HG03159 (cell line): ENCODE measurements around the gene MAD1L1.

Source experiments
- ATAC-seq: cut with Tn5 transposase; IDR thresholded peaks from one replicate; pipeline ENCODE4 v1.9.1; 2021; ENCODE audit warnings: mild to moderate bottlenecking, moderate library complexity; ENCODE audit not compliant: unreplicated experiment

Gene MAD1L1

DNA sequence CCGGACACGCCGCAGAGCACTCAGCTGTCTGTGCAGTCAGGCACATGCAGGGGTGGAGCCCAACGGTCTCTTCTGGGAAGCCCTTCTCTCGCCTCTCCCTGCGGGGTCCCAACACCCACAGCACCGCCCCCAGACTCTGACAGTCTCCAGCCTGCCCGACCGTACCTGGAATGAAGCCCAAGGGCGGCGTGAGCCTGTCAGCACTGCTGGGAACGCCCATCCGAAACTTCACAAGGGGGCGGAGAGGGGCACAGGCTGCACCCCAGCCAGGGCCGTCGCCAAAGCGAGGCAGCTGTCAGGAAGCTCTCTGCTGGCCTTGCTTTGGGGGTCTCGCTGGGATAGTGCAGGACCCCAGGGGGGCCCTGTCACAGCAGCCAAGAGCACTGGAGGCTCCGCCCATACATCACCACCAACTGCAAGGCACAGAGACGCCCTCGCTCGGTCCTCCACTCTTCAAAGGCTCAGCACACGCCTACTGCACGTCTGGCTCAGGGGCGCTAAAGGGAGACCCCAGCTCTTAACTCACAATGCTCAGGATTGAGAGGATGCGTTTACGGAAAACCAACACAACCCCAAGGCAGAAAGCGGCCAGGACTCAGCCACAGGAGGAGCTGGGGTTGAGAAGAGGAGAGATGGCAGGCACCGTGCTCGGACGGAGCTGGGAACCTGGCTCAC, 30.9 kb downstream of the MAD1L1 start:
- ATAC-seq: no peak

- no peak for ATAC-seq
These were observed 31.6 kb downstream of the MAD1L1 start for GRCh38 chr7:2201128-2201527.

DNA sequence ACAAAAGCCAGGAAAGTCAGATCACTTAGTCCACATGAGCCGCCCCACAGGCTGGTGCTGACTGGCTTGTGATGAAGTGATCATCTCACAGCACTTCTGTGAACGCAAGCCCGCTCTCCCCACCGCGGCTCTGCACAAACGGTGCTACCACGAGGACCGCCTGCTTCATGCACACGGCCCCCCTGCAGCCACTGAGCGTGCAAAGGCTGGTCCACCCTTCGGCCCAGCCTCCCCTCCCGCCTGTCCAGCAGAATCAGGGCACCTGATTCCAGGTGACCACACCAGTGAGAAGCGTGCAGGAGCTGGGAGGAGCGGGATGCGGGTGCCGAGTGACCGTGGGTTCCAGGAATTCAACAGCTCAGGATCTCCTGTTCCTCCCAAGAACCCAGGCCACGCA, 32.2 kb downstream of the MAD1L1 start:
- no peak for ATAC-seq

DNA sequence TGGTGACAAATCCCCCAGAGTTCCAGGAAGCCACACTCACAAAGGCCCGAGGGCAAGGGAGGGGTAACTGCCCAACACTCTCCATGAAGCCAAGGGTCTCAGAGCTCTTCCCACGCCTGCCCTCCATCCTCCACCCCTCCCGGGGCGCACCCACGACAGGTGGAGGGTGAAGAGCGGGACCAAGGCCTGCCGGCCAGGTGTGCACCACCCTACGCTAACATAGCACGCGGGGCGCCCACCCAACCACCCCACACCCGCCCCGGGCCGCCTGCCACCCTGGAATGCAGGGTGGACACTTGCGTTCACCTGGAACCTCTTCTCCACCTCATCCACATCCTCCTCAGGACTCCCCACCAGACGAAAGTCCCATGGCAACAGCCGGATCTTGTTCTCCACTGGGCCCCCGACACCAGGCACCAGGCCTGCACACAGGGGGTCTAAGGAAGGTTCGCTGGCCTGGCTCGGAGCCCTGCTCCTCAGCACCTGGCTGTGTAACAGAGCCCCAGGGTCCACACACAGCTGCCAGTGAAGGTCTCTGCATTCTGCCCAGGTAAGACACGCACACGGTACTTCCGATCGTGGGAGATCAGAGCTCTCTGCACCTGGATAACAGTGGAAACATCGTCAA, 32.7 kb downstream of the MAD1L1 start:
- no peak for ATAC-seq

- no peak for ATAC-seq
These were observed 33.2 kb downstream of the MAD1L1 start for GRCh38 chr7:2199528-2199927.

GRCh38 chr7:2198760-2199159, 34.0 kb downstream of the MAD1L1 start:
- no peak for ATAC-seq

DNA sequence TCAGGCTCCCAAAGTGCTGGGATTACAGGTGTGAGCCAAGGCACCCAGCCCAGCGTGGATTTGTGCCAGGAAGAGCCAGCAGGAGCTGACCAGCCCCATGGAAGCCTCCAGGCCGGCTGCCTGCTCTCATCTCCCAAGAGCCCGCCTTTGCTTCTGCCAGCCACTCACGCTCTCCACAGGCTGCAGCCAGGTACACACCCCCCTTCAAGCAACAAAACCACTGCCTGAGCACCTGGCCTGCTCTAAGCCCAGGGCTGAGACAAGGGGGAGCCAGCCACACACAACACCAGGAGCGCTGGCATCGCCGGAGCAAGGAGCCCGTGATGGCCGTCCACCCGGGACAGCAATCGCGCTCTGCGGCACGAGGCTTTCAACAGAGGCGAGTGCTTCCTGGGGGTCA, 34.5 kb downstream of the MAD1L1 start:
- no peak for ATAC-seq

- ATAC-seq: no peak
These were observed 35.1 kb downstream of the MAD1L1 start for GRCh38 chr7:2197436-2198155.

GRCh38 chr7:2196381-2197378, 36.1 kb downstream of the MAD1L1 start:
- ATAC-seq: no peak

DNA sequence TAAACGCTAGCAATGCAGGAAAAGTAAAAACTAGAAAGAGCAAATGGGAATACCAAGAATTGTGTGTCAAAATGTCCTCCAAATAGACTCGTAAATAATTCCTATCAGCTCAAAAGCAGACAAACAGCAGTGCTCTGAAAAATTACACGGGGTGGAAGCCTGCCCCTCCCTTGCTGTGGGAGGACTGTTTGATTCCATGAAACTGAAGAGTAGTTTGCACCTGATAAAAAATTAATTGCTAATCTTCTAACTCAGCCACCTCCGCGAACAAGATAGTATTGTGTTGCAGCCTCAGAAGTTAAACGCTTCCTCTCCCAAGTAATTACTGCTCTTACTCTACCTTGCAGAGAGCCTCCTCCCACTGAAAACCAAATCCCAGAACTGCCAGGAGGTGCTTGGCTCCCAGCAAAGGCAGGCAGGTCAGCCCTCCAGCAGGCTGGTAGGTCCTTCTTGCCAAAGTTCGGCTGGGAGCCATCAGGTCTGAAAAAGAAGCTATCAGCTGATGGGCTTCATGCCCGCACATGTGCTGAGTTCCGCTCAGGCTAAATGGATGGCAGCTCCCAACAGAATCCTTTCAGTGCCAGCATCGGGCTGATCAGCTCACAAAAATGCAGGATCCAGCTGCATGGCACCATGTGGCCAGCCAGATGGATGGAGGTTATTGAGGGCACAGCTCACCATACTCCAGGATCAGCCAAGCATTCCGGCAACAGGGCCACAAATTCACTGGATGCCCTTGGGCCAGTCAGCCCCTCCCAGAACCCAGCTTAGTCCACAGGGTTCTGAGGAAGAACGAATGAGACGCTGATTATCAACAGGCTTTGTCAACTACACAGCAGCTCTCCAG, 37.1 kb downstream of the MAD1L1 start:
- ATAC-seq: no peak

DNA sequence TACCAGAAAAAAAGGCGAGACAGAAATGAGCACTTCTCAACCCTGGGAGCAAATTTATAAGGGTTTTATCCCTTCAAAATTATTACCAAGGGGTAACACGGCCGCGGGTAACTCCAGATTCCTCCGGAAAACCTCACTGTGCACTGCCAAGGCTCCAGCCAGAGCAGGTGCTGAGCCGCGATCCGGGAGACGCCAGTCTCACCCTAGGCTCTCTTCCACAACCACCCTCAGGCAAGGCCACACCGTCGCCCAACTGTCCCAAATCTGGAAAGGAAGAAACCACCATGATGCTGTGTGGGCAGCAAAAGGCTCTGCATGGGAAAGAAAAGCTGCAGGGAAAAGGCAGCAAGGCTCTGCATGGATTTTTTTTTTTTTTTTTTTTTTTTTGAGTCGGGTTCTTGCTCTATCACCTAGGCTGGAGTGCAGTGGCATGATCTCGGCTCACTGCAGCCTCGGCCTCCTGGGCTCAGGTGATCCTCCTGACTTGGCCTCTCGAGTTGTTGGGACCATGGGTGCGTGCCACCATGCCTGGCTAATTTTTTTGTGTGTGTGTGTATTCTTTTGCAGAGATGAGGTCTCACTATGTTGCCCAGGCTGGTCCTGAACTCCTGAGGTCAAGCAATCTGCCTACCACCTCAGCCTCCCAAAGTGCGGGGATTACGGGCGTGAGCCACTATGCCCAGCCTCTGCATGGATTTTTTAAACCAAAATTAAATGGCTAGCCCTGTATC, 39.0 kb downstream of the MAD1L1 start:
- no peak for ATAC-seq

DNA sequence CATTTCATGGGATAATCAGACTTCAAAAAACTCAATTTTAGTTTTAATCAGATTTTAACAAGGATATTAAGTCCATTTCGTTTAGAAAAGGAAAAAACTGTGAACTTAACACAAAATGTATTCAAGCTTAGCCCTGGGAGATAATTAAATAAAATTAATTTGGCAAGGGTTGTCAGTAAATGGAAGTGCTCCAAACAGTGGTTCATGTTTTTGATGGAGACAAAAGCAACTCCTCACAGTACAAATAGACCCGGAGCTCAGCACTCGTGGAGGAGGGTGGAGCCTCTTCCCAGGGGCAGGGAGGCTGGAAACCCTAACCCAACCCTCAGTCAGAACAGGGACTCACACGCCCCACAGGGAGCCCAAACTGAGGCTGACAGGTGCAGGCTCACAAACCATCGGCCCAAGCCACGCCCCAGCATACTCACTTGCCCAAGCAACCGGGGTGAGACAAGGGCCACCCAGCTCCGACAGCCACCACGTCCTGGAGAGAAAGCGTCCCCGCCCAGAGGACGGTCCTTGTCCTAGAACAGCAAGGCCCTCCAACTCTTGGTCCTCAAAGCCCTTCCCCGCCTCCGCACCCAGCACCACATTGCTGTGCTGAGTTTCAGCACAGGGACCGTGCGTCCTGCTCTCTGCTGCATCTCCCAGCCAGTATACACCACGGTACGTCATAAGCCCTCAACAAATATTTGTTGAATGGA, 39.8 kb downstream of the MAD1L1 start:
- no peak for ATAC-seq

- no peak for ATAC-seq
These were observed 41.7 kb downstream of the MAD1L1 start for GRCh38 chr7:2191016-2191415.

DNA sequence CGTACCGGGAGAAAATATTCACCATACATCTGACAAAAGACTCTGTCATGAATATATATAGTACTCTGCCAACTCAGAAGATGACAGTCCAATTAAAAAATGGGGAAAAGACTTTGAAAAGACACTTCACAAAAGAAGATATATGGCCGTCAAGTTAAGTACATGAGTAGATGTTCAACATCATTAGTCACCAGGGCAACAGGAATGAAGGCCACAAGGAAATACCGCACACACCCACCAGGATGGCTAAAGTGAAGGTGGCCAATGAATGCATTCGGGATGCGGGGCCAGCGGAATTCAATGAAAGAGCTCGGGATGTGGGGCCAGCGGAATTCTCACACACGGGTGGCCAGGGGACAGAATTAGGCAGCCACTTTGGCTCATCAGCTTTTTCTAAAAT, 42.2 kb downstream of the MAD1L1 start:
- ATAC-seq: no peak

GRCh38 chr7:2186166-2186565, 46.6 kb downstream of the MAD1L1 start:
- no peak for ATAC-seq

GRCh38 chr7:2185715-2186114, 47.0 kb downstream of the MAD1L1 start:
- ATAC-seq: no peak

GRCh38 chr7:2182461-2182860, 50.3 kb downstream of the MAD1L1 start:
- ATAC-seq: no peak

GRCh38 chr7:2181077-2181854, 51.5 kb downstream of the MAD1L1 start:
- ATAC-seq: no peak
